ENCODE data around the gene ZNF862. TPM values are rescaled to one million over a fixed set of nuclear protein-coding genes. Genes with fewer than 3 reads are reported as not detected.

Gene ZNF862
- total and polyA plus RNA-seq, 12 donors: 3.9 to 13.3 (median 10.2) TPM

- intact Hi-C loops (cut with DNase I): loop anchor here in 7 of 10 donors (5.0 to 10.0 kb wide), 3 partner anchors 161 to 388 kb away; no protein-coding TSS in a partner anchor
- peaks cover 16 to 62% (median 39%) of the 10 kb centered on the region in 9 donors for H3K4me1 ChIP-seq
- no peaks in the 10 kb centered on the region for H3K9me3 ChIP-seq
- TF ChIP-seq, protein P1, sequence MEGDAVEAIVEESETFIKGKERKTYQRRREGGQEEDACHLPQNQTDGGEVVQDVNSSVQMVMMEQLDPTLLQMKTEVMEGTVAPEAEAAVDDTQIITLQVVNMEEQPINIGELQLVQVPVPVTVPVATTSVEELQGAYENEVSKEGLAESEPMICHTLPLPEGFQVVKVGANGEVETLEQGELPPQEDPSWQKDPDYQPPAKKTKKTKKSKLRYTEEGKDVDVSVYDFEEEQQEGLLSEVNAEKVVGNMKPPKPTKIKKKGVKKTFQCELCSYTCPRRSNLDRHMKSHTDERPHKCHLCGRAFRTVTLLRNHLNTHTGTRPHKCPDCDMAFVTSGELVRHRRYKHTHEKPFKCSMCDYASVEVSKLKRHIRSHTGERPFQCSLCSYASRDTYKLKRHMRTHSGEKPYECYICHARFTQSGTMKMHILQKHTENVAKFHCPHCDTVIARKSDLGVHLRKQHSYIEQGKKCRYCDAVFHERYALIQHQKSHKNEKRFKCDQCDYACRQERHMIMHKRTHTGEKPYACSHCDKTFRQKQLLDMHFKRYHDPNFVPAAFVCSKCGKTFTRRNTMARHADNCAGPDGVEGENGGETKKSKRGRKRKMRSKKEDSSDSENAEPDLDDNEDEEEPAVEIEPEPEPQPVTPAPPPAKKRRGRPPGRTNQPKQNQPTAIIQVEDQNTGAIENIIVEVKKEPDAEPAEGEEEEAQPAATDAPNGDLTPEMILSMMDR (IDR thresholded peaks at IDR 0.05): no peak
- DNase-seq (no peak), ATAC-seq (peak in 5 of 8 donors; percentile 15 to 47 (median 25))
- no peaks in the 10 kb centered on the region for H3K27me3 ChIP-seq
- peak overlapping the region in 6 of 10 donors; percentile 13 to 66 (median 42) for H3K27ac ChIP-seq
- 48 to 50% methylated on average over 4 of the region's 4 CpGs for WGBS, 2 donors
- H3K36me3 ChIP-seq: peaks cover 0 to 13% (median 0%) of the 10 kb centered on the region in 9 donors
- no peak overlapping the region for H3K4me3 ChIP-seq
These were observed 45.8 kb downstream of the ZNF862 start for GRCh38 chr7:149884016-149884415.

- no peak overlapping the region for H3K4me3 ChIP-seq
- H3K27ac ChIP-seq: peak overlapping the region in 9 of 10 donors; percentile 13 to 66 (median 50)
- ATAC-seq (peak; percentile 49 to 78 (median 68)), DNase-seq (no peak)
- 63 to 81% methylated on average over 2 of the region's 2 CpGs for WGBS, 2 donors
- H3K36me3 ChIP-seq: peaks cover 0 to 8% (median 0%) of the 10 kb centered on the region in 9 donors
- no peaks in the 10 kb centered on the region for H3K27me3 ChIP-seq
- intact Hi-C loops (cut with DNase I): loop anchor here in 7 of 10 donors (5.0 to 10.0 kb wide), 3 partner anchors 160 to 388 kb away; no protein-coding TSS in a partner anchor
- H3K4me1 ChIP-seq: peaks cover 16 to 62% (median 39%) of the 10 kb centered on the region in 9 donors
- TF ChIP-seq, protein P1 (IDR thresholded peaks at IDR 0.05): no peak
- no peaks in the 10 kb centered on the region for H3K9me3 ChIP-seq
These were observed 46.4 kb downstream of the ZNF862 start for GRCh38 chr7:149884541-149884940.

GRCh38 chr7:149885191-149886017 lies 47.2 kb downstream of the ZNF862 start:
- DNase-seq (no peak), ATAC-seq (peak in 6 of 8 donors; percentile 33 to 56 (median 44))
- TF ChIP-seq, protein P1 (IDR thresholded peaks at IDR 0.05): no peak
- peak overlapping the region in 7 of 10 donors; percentile 13 to 66 (median 50) for H3K27ac ChIP-seq
- H3K27me3 ChIP-seq: no peaks in the 10 kb centered on the region
- H3K36me3 ChIP-seq: peaks cover 0 to 2% (median 0%) of the 10 kb centered on the region in 9 donors
- H3K4me1 ChIP-seq: peaks cover 16 to 57% (median 38%) of the 10 kb centered on the region in 9 donors
- intact Hi-C loops (cut with DNase I): loop anchor here in 3 of 10 donors (10.0 kb wide), 1 partner anchor 159 kb away; no protein-coding TSS in a partner anchor
- H3K9me3 ChIP-seq: no peaks in the 10 kb centered on the region
- H3K4me3 ChIP-seq: no peak overlapping the region
- 64 to 66% methylated on average over 13 of the region's 13 CpGs for WGBS, 2 donors

- DNase-seq (no peak), ATAC-seq (no peak)
- Histone ChIP-seq H3K36me3 (no peaks in the 10 kb centered on the region), H3K27me3 (no peaks in the 10 kb centered on the region), H3K4me3 (no peak overlapping the region), H3K27ac (peak overlapping the region in 2 of 10 donors; percentile 50 to 66), H3K4me1 (peaks cover 9 to 51% (median 33%) of the 10 kb centered on the region in 9 donors), H3K9me3 (no peaks in the 10 kb centered on the region)
- TF ChIP-seq, protein P1 (IDR thresholded peaks at IDR 0.05): no peak
- intact Hi-C loops (cut with DNase I): loop anchor here in 3 of 10 donors (10.0 kb wide), 1 partner anchor 159 kb away; no protein-coding TSS in a partner anchor
- WGBS, 2 donors: 72 to 78% methylated on average over 4 of the region's 4 CpGs
These were observed 47.8 kb downstream of the ZNF862 start for GRCh38 chr7:149886018-149886415.
